Measurements from ENCODE around the gene C19orf25.

DNA sequence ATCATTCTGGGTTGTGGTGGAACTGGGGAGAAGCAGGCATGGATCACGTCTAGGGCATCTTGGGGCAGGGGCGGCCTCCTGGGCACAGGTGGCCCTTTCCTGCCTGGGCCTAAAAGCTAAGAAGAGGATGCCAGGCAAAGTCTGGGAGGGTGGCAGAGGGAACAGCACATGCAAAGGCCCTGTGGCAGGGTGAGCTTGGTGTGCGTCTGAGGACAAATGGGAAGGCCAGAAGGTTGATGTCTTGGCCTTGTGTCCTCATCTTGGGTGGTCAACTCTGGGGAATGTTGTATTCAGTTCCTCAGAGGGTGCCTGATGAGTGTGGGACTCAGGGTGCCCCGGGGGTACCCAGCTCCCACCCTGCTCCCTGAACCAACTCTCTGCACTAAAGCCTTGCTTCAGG, 39.5 kb upstream of the C19orf25 start:
- TF ChIP-seq CTCF (IDR thresholded peaks at IDR 0.05; ENCODE audit: poor library complexity, severe bottlenecking) (no peak), POLR2AphosphoS5 (IDR thresholded peaks at IDR 0.05) (no peak), EZH2 (IDR thresholded peaks at IDR 0.05; ENCODE audit: borderline replicate concordance, insufficient read depth, low read length, poor library complexity, severe bottlenecking) (no peak), REST (IDR thresholded peaks at IDR 0.05; ENCODE audit: borderline replicate concordance) (no peak), TAF1 (IDR thresholded peaks at IDR 0.05; ENCODE audit: low read depth) (no peak), MXI1 (conservative IDR thresholded peaks at IDR 0.05; ENCODE audit: poor library complexity, severe bottlenecking) (no peak), RAD21 (conservative IDR thresholded peaks at IDR 0.05) (no peak)
